C4-2B (cell line): ENCODE results near the gene SRRM4.

Experiments
- H3K27ac ChIP-seq: fragments of 450-650 bp; 2 replicates; pipeline ENCODE4 v1.5.1; 2017
- CTCF ChIP-seq: fragments of 450-650 bp; conservative IDR thresholded peaks from 2 replicates; pipeline ENCODE4 v1.5.1; 2017; ENCODE audit warnings: mild to moderate bottlenecking
- ZFX ChIP-seq: fragments of 450-650 bp; IDR thresholded peaks from 2 replicates; pipeline ENCODE4 v1.6.1; 2017

Gene SRRM4

GRCh38 chr12:119195256-119195655, 213.9 kb downstream of the SRRM4 start:
- TF ChIP-seq CTCF (no peak), ZFX (no peak)
- H3K27ac ChIP-seq: no peak overlapping the region

- no peak for TF ChIP-seq CTCF
- H3K27ac ChIP-seq: no peak overlapping the region
Observed at GRCh38 chr12:119198440-119198839, 217.1 kb downstream of the SRRM4 start.

- H3K27ac ChIP-seq: no peak overlapping the region
- no peak for TF ChIP-seq CTCF
Observed at GRCh38 chr12:119200601-119201000, 219.3 kb downstream of the SRRM4 start.

GRCh38 chr12:119201789-119202543, 220.6 kb downstream of the SRRM4 start:
- no peak overlapping the region for H3K27ac ChIP-seq
- TF ChIP-seq ZFX (no peak), CTCF (no peak)

GRCh38 chr12:119202544-119202943, 221.2 kb downstream of the SRRM4 start:
- no peak for TF ChIP-seq ZFX
- no peak for TF ChIP-seq CTCF
- no peak overlapping the region for H3K27ac ChIP-seq

GRCh38 chr12:119204131-119204530, 222.8 kb downstream of the SRRM4 start:
- no peak overlapping the region for H3K27ac ChIP-seq
- TF ChIP-seq ZFX (no peak), CTCF (no peak)

- TF ChIP-seq ZFX (no peak), CTCF (no peak)
- H3K27ac ChIP-seq: no peak overlapping the region
Observed at GRCh38 chr12:119204671-119205285, 223.4 kb downstream of the SRRM4 start.
